ENCODE data around the gene MYF5.

MYF5 gene

DNA sequence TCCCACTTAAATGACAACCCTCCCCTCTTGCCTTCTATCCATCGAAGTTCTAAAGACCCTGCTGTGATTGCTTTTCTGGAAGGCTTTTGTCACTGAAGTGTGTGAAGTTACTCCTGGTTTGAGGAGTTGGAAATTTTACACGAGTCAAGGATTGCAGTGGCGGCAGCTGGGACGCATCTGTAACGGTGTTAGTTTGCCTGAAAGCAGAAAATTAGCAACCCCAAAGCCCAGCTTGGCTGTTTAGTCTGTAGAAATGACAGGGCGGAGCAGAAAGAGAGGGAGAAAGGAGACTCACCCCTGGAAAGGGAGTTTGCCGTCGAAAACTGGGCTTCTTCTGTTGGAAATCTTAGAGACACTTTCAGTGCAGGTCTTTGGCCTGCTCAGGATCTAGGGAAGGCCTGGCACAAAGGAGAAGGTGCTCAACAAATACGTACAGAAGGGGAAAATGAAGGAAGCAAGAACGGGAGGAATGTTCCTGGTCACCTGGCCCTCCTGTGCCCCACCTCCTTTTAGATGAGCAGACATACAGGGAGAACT, 931 bp upstream of the MYF5 start:
- H3K36me3 ChIP-seq = no peaks in the 10 kb centered on the region
- H3K27me3 ChIP-seq = peaks cover 97% of the 10 kb centered on the region
- TF ChIP-seq CTCF (IDR thresholded peaks at IDR 0.05) = no peak
- H3K9me3 ChIP-seq = no peaks in the 10 kb centered on the region
- H3K27ac ChIP-seq = no peak overlapping the region
- no peaks in the 10 kb centered on the region for H3K4me1 ChIP-seq (ENCODE audit: control insufficient read depth in 1 of 2, insufficient read depth in 1 of 2, low read depth in 1 of 2, low read length in 1 of 2)
- no peak overlapping the region for H3K4me3 ChIP-seq (ENCODE audit: low read depth in 1 of 2, low read length in 1 of 2)

- no peak for TF ChIP-seq CTCF (IDR thresholded peaks at IDR 0.05)
- H3K4me1 ChIP-seq (ENCODE audit: control insufficient read depth in 1 of 2, insufficient read depth in 1 of 2, low read depth in 1 of 2, low read length in 1 of 2) = no peaks in the 10 kb centered on the region
- H3K36me3 ChIP-seq = no peaks in the 10 kb centered on the region
- peaks cover 91% of the 10 kb centered on the region for H3K27me3 ChIP-seq
- no peaks in the 10 kb centered on the region for H3K9me3 ChIP-seq
- no peak overlapping the region for H3K4me3 ChIP-seq (ENCODE audit: low read depth in 1 of 2, low read length in 1 of 2)
- no peak overlapping the region for H3K27ac ChIP-seq
These were observed 1.1 kb downstream of the MYF5 start for GRCh38 chr12:80717856-80718255.

- Histone ChIP-seq H3K9me3 (no peaks in the 10 kb centered on the region), H3K4me1 (ENCODE audit: control insufficient read depth in 1 of 2, insufficient read depth in 1 of 2, low read depth in 1 of 2, low read length in 1 of 2) (no peaks in the 10 kb centered on the region), H3K27ac (no peak overlapping the region), H3K27me3 (peaks cover 64% of the 10 kb centered on the region), H3K36me3 (no peaks in the 10 kb centered on the region), H3K4me3 (ENCODE audit: low read depth in 1 of 2, low read length in 1 of 2) (no peak overlapping the region)
- TF ChIP-seq CTCF (IDR thresholded peaks at IDR 0.05) = no peak
These were observed 3.8 kb downstream of the MYF5 start for GRCh38 chr12:80720516-80720915.

DNA sequence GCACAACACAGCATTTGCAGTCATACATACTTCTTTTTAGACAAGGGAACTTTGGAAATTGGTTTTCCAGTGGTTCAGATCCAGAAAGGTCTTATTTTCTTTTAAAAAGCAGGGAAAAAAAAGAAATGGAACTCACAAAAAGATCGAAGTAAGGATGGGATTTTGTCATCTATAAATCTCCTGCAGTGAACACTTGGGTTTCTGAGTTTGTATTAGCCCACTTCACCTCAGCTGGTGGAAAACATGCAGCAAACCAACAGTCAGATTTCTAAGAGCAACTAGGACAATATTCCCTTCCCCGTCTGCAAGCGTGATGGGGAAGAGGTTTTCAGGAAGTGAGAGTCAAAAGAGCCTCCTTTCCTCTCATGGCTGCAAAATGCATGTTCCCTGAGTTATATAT, 4.6 kb downstream of the MYF5 start:
- Histone ChIP-seq H3K9me3 (no peaks in the 10 kb centered on the region), H3K4me3 (ENCODE audit: low read depth in 1 of 2, low read length in 1 of 2) (no peak overlapping the region), H3K4me1 (ENCODE audit: control insufficient read depth in 1 of 2, insufficient read depth in 1 of 2, low read depth in 1 of 2, low read length in 1 of 2) (no peaks in the 10 kb centered on the region), H3K36me3 (no peaks in the 10 kb centered on the region), H3K27me3 (peaks cover 56% of the 10 kb centered on the region), H3K27ac (no peak overlapping the region)
- no peak for TF ChIP-seq CTCF (IDR thresholded peaks at IDR 0.05)

- TF ChIP-seq CTCF (IDR thresholded peaks at IDR 0.05) = no peak
- no peaks in the 10 kb centered on the region for H3K9me3 ChIP-seq
- H3K36me3 ChIP-seq = no peaks in the 10 kb centered on the region
- H3K27ac ChIP-seq = no peak overlapping the region
- no peak overlapping the region for H3K4me3 ChIP-seq (ENCODE audit: low read depth in 1 of 2, low read length in 1 of 2)
- H3K4me1 ChIP-seq (ENCODE audit: control insufficient read depth in 1 of 2, insufficient read depth in 1 of 2, low read depth in 1 of 2, low read length in 1 of 2) = no peaks in the 10 kb centered on the region
- H3K27me3 ChIP-seq = peaks cover 9% of the 10 kb centered on the region
These were observed 29.3 kb downstream of the MYF5 start for GRCh38 chr12:80745851-80746505.

All from neutrophil (primary cell).